AG04449 (cell line): ENCODE measurements around the gene RGS6.

Source experiments
- CTCF ChIA-PET: fragments of 350-600 bp; formaldehyde crosslinking; extraction: SDS; loops from one replicate; lab custom pipeline; 2021; ENCODE audit warnings: antibody characterized with exemption; lab: Yijun Ruan, JAX
- POLR2A ChIA-PET: fragments of 400-600, 350-600 bp; formaldehyde crosslinking; extraction: SDS; loops from one replicate; lab custom pipeline; 2020; ENCODE audit warnings: antibody characterized with exemption, inconsistent platforms; lab: Yijun Ruan, JAX
- DNase-seq: peaks from one replicate; pipeline ENCODE4 v3.0.0-alpha.2; 2010; ENCODE audit warnings: low read depth, low spot score
- H3K4me3 ChIP-seq: 2 replicates; pipeline ENCODE4 v1.5.1; 2011; ENCODE audit warnings: low read depth, mild to moderate bottlenecking, control low read depth, low read length
- CTCF ChIP-seq: IDR thresholded peaks from one replicate; pipeline ENCODE4 v1.5.1; 2011; ENCODE audit warnings: mild to moderate bottlenecking, moderate library complexity, low read length, control low read depth, inconsistent platforms; ENCODE audit not compliant: insufficient read depth; ENCODE audit errors: missing control alignments

RGS6 gene

GRCh38 chr14:72591391-72591790, 659.2 kb downstream of the RGS6 start:
- H3K4me3 ChIP-seq: no peak overlapping the region
- no peak for TF ChIP-seq CTCF
- ChIA-PET POLR2A (no interaction called here), CTCF (no interaction called here)
- no peak for DNase-seq

DNA sequence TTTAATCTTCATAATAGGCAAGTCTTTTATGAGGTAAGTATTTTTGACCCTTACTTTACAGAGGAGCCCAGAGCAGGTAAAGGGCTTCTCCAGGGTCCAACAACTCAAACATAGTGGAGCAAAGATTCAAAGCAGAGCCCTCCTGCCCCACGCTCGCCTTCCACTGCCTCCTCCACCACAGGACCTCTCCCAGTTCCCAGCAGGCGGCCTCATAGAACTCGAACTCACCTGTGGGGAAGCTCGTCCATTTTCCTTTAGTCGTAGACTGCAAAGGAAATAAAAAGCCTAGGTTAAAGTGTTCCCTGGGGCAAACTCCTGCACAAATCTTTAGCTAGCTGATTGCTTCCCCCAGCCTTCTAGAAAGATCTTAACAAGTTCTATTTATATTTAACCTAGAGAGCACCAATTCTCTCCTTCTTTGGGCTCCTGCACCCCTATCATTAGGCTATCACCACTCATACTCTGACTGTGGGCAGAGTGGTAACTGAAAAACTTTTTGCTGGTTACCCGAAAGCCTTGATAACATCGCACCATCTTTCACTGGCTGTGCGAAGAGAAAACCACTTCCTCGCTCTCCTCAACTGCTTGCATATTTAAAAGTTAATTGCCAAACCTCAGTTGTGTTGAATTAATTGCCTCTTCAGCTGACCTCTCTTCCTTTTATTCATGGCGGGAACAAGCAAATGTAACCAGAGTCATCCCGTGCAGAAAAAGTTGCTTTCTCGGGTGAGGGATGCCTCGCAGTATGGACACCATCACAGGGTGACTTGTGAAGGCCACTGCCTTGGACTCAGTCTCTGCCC, 662.1 kb downstream of the RGS6 start:
- no peak overlapping the region for H3K4me3 ChIP-seq
- DNase-seq: no peak
- ChIA-PET POLR2A (no interaction called here), CTCF (no interaction called here)
- TF ChIP-seq CTCF: no peak

DNA sequence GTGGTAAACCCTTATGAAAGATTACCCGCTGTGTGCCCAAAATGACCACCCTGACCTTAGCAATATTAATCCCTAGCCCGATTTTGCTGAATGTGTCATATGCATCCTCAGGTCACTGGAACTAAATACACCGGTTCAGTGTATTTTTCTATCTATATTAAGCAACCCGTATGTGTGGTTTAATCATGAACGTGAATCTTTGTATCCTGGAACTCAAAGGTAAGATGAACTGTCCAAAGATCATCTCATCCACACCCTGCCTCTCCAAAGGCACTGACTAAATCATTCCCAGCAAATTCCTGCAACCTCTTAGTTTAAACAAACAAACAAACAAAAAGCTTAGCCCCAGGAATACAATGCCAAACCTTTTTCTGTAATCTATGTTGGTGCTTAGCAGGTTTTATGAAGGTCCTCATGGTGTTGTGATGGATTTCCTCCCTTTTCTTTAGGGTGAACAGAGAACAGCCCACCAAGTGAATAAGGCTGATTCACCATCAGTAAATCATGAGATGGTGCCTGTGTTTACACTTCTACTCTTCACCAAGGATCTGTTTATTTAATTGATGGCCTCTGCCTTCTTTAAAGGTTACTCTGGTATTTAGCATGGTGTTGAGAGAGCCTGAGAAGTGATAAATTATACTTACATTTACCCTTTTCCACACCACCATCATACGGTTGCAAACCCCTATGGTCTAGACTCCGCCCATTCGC, 663.1 kb downstream of the RGS6 start:
- no peak for DNase-seq
- POLR2A ChIA-PET: no interaction called here
- no peak overlapping the region for H3K4me3 ChIP-seq
- CTCF ChIA-PET: interaction anchor here (0.6 kb wide), 1 partner anchor 78 kb away, joined by 3 read pairs; no protein-coding TSS in a partner anchor
- TF ChIP-seq CTCF: no peak

GRCh38 chr14:72597252-72598233, 665.3 kb downstream of the RGS6 start:
- no peak for TF ChIP-seq CTCF
- CTCF ChIA-PET: no interaction called here

GRCh38 chr14:72598306-72598705, 666.1 kb downstream of the RGS6 start:
- no peak for TF ChIP-seq CTCF
- ChIA-PET CTCF (no interaction called here), POLR2A (interaction anchor here (0.6 kb wide), 1 partner anchor 11 kb away, joined by 3 read pairs; no protein-coding TSS in a partner anchor)
- no peak for DNase-seq
- no peak overlapping the region for H3K4me3 ChIP-seq

More at GRCh38 chr14:72597252-72598233, 665.3 kb downstream of the RGS6 start:
- POLR2A ChIA-PET: interaction anchor here (0.6 kb wide), 1 partner anchor 12 kb away, joined by 3 read pairs; no protein-coding TSS in a partner anchor
- H3K4me3 ChIP-seq: no peak overlapping the region
- no peak for DNase-seq
